Stimulated activated CD4-positive, alpha-beta T cell treated with anti-CD3 and anti-CD28 coated beads, Interleukin-1b, Interleukin-23, amount 100 ng/mL, for 48 hours (primary cell): ENCODE measurements around the gene SLC25A19.
"Not testable (repeated sequence)": the region's sequence is repeated elsewhere in the genome, so short reads cannot be mapped to it uniquely, and the experiment has no call there.

Source experiments
- DNase-seq: peaks from one replicate; pipeline ENCODE4 v3.0.0-alpha.2; 2020

Gene SLC25A19

GRCh38 chr17:75301049-75301448, 11.8 kb upstream of the SLC25A19 start:
- DNase-seq, result no peak

GRCh38 chr17:75300280-75300679, 11.0 kb upstream of the SLC25A19 start:
- no peak for DNase-seq

GRCh38 chr17:75295201-75296158, 6.2 kb upstream of the SLC25A19 start:
- DNase-seq, result peak; percentile 22

DNA sequence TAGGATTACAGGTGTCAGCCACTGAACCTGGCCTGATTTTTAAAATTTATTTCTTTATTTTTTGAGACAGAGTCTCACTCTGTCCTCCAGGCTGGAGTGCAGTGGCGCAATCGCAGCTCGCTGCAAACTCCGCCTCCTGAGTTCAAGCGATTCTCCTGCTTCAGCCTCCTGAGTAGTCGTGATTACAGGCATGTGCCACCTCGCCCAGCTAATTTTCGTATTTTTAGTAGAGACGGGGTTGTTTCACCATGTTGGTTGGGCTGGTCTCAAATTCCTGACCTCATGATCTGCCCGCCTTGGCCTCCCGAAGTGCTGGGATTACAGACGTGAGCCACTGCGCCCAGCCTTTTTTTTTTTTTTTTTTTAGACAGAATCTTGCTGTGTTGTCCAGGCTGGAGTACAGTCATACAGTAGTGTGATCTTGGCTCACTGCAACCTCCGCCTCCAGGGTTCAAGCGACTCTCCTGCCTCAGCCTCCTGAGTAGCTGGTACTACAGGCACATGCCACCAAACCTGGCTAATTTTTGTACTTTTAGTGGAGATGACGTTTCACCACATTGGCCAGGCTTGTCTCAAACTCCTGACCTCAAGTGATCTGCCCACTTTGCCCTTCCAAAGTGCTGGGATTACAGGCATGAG, 3.7 kb upstream of the SLC25A19 start:
- not testable (repeated sequence) for DNase-seq

- peak; percentile 71 for DNase-seq
Observed at GRCh38 chr17:75289832-75290337, 652 bp upstream of the SLC25A19 start.

GRCh38 chr17:75288770-75289114, 491 bp downstream of the SLC25A19 start:
- DNase-seq, result peak; percentile 57

DNA sequence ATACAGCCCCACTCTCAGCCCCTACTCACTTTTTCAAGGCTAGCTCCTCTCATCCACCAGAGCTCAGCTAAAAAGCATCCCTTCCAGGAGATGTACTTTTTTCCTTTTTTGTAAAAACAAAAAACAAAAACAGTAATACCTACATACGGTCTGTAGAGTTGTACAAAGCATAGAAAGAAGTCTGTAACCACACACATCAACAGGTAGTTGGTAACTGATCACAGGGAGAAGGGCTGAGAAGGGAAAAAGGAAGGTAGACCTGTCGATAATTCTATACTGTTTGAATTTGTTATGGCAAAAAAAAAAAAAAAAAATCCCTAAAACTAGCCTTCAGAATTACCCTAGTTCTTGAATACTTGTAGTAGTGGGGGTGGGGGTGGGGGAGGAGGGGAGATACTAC, 874 bp downstream of the SLC25A19 start:
- no peak for DNase-seq

- no peak for DNase-seq
Observed at GRCh38 chr17:75287221-75287620, 2.0 kb downstream of the SLC25A19 start.

DNA sequence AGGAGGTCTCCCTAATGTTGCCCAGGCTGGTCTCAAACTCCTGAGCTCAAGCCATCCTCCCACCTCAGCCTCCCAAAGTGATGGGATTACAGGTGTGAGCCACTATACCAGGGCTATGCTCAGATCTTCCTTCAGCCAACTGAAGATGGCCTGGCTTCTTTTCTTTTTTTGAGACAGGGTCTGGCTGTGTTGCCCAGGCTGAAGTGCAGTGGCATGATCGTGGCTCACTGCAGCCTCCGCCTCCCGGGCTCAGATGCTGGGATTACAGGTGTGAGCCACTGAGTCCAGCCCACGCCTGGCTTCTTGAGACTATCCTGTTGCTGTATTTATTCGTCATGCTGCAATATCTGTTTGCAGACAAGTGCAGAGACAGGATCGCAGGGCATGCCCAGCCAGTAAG, 4.1 kb downstream of the SLC25A19 start:
- DNase-seq, result no peak

GRCh38 chr17:75280189-75280588, 9.0 kb downstream of the SLC25A19 start:
- not testable (repeated sequence) for DNase-seq

- DNase-seq, result no peak
Observed at GRCh38 chr17:75277664-75278071, 11.6 kb downstream of the SLC25A19 start.

DNA sequence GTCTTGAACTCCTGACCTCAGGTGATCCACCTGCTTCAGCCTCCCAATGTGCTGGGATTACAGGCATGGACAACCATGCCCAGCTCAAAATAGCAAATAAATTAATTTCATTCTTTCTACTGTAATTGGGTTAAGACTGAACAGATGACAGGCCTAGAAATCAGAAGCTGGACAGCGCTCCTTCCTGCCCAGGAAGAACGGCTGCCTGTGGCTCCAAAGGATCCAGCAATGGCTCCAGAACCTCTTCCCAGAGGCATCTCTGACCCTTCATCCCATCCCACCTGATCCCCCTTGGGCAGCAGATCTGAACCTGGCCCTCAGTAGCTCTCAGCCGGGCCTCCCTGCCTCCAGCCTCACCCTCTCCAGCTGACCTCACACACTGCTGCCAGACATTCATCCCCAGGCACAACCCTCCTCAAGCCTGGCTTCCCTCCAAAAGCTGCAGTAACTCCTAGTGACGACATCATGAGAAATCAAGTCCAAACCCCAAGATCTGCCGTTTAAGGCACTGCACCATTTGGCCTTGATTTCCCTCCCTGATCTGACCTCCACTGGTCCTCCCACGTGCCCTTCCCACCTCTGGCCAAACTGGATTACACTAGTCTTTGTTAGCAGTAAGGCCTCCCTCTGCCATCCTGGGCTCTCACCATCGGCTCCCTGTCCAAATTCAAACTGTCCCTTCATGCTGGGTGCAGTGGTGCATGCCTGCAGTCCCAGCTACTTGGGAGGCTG, 15.1 kb downstream of the SLC25A19 start:
- DNase-seq, result no peak

DNA sequence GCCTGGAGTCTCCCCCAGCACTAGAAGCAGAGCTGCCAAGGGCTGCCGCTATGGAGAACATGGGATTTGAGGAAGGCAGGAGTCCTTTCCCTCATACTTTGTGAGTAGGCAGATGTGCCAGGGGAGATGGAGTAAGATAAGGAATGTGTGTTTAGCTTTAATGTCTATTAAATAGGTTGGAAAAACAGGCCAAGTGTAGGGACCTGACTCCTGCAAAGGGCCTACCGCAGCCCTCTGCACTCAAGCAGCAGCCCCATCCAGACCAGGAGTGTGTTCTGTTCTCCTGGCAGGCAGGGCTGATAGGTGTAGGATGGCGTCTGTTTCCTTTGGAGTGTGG, 16.4 kb downstream of the SLC25A19 start:
- no peak for DNase-seq

DNA sequence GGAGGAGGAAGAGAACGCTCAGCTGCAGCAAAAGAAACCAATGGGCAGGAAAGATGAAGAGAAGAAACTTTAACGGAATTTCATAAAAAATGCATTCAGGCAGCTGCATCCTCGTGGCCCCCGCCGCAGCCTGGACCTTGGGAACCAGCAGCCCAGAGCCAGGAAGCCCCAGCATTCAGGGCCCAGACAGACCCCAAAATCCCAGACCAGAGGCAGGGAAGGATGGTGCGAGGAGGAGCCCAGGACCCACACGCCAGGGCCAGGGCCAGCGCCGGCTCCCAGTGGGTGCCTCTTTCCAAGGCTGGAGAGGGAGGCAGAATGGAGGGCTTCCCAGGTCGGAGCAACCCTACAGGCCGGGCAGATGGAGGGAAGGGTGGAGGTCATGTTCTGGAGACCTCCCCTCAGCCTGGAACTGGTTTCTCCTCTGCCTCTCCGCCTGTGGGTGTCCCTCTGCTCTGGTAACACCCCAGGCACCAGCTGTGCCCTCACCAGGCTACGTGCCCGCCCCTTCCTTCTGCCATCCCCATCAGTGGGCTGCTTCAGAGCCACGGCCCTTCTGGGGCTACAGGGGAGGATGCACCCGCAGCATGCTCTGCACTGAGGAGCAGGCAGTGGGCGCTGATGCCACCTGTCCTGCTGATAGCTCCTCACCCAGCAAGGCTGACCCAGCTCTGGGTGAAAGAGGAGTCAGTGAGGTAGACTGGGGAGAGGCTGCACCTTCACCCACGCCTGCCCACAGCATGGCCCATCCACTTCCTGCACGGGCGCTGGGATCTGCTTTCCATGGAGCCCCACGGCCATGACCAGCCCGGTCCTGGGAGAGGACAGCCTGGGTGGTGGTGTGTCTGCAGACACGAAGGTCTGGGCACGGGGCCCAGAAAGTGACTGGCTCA, 17.0 kb downstream of the SLC25A19 start:
- peak; percentile 16 for DNase-seq

DNA sequence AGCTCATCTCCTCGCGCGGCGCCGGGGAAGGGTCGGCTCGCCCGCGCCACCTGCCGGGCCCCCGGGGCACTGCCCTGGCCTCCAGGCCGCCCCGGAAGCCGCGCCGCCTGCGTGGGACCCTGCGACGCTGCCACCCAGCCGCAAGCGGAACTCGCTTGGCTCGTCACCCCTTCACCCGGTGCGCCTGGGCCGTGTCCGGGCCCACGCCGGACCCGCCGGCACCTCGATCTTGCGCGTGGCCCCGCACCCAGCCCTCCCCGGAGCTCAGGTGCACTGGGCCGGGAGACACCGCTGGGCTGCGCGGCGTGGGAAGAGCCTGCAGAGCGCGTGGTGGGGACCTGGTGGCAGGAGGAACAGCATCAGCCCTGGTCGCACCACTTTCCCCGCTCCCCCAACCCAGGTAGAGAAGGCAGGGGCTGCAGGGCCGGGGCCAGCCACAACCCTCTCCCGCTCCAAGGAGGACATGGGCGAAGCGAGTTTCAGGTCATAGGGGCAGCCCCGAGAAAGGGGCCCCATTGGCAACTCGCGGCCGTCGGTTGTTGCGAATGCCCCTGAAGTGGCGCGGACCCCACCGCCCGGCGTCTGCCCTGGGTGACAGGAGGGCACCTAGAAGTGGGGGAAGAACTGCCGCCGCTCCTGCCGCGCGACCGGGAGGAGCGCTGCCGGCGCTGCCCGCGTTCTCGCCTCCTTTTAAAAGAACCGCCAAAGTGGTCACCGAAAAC, 17.8 kb downstream of the SLC25A19 start:
- peak; percentile 86 for DNase-seq

GRCh38 chr17:75270966-75271232, 18.3 kb downstream of the SLC25A19 start, which contains the start of gene MIF4GD:
Gene MIF4GD (minus strand): TSS chr17:75271231. CDS start chr17:75270195, 1,036 bp downstream.
- DNase-seq, result no peak

GRCh38 chr17:75270218-75270965, 18.8 kb downstream of the SLC25A19 start:
- DNase-seq, result peak; percentile 58

- peak; percentile 11 for DNase-seq
Observed at GRCh38 chr17:75269844-75270217, 19.4 kb downstream of the SLC25A19 start.

- no peak for DNase-seq
Observed at GRCh38 chr17:75267411-75268232, 21.6 kb downstream of the SLC25A19 start.

DNA sequence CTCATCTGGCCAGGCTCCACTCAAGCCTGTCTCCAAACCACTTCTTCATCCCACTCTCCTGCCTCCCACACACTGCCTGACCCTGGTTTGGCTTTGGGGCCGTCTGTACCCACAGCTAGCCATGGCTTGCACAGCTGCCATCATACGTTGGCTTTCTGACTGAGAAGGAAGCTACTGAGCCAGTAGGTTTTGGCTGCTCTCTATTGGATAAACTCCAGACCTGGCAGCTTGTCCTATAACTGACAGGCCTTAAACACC, 22.2 kb downstream of the SLC25A19 start:
- DNase-seq, result no peak
